HG03159 (cell line): ENCODE measurements around the gene NT5DC3.
"Not testable (repeated sequence)": the region's sequence is repeated elsewhere in the genome, so short reads cannot be mapped to it uniquely, and the experiment has no call there.

Source experiments
- ATAC-seq: cut with Tn5 transposase; IDR thresholded peaks from one replicate; pipeline ENCODE4 v1.9.1; 2021; ENCODE audit warnings: mild to moderate bottlenecking, moderate library complexity; ENCODE audit not compliant: unreplicated experiment

NT5DC3 gene

GRCh38 chr12:103811791-103812190, 29.2 kb downstream of the NT5DC3 start:
- ATAC-seq, result no peak

- ATAC-seq, result no peak
These were observed 30.9 kb downstream of the NT5DC3 start for GRCh38 chr12:103810111-103810510.

GRCh38 chr12:103809639-103810038, 31.4 kb downstream of the NT5DC3 start:
- not testable (repeated sequence) for ATAC-seq

GRCh38 chr12:103809154-103809553, 31.9 kb downstream of the NT5DC3 start:
- ATAC-seq, result no peak

GRCh38 chr12:103808239-103808880, 32.7 kb downstream of the NT5DC3 start:
- no peak for ATAC-seq

GRCh38 chr12:103807561-103808238, 33.3 kb downstream of the NT5DC3 start:
- no peak for ATAC-seq

GRCh38 chr12:103806803-103807202, 34.2 kb downstream of the NT5DC3 start:
- ATAC-seq, result no peak

- no peak for ATAC-seq
These were observed 35.2 kb downstream of the NT5DC3 start for GRCh38 chr12:103805655-103806360.

- no peak for ATAC-seq
These were observed 37.2 kb downstream of the NT5DC3 start for GRCh38 chr12:103803847-103804246.

- no peak for ATAC-seq
These were observed 38.5 kb downstream of the NT5DC3 start for GRCh38 chr12:103802586-103802886.

GRCh38 chr12:103801709-103802585, 39.1 kb downstream of the NT5DC3 start:
- ATAC-seq, result no peak

- ATAC-seq, result no peak
These were observed 40.9 kb downstream of the NT5DC3 start for GRCh38 chr12:103799857-103800771.

- ATAC-seq, result no peak
These were observed 41.6 kb downstream of the NT5DC3 start for GRCh38 chr12:103799504-103799856.

GRCh38 chr12:103798586-103798985, 42.4 kb downstream of the NT5DC3 start:
- ATAC-seq, result no peak

- ATAC-seq, result no peak
These were observed 46.5 kb downstream of the NT5DC3 start for GRCh38 chr12:103794309-103795213.

GRCh38 chr12:103793512-103794045, 47.5 kb downstream of the NT5DC3 start:
- ATAC-seq, result no peak

GRCh38 chr12:103793046-103793445, 48.0 kb downstream of the NT5DC3 start:
- ATAC-seq, result no peak

- no peak for ATAC-seq
These were observed 49.6 kb downstream of the NT5DC3 start for GRCh38 chr12:103791350-103791920.

GRCh38 chr12:103786201-103786600, 54.8 kb downstream of the NT5DC3 start:
- ATAC-seq, result no peak
